ENCODE data around the gene KRTAP12-2.
"Not testable (repeated sequence)": the region's sequence is repeated elsewhere in the genome, so short reads cannot be mapped to it uniquely, and the experiment has no call there.

The KRTAP12-2 gene

GRCh38 chr21:44650265-44650972, 16.3 kb downstream of the KRTAP12-2 start:
- H3K9ac ChIP-seq (ENCODE audit: low read length): no peak overlapping the region
- no peaks in the 10 kb centered on the region for H3K36me3 ChIP-seq (ENCODE audit: control insufficient read depth, insufficient read depth, low read length)
- no peaks in the 10 kb centered on the region for H3K4me1 ChIP-seq (ENCODE audit: control insufficient read depth, insufficient read depth, low read length)
- H3K27ac ChIP-seq (ENCODE audit: low read depth, low read length): no peak overlapping the region
- no peak overlapping the region for H3K4me3 ChIP-seq (ENCODE audit: low read length)
- no peaks in the 10 kb centered on the region for H3K27me3 ChIP-seq (ENCODE audit: control insufficient read depth, insufficient read depth, low read length)

- Histone ChIP-seq H3K27ac (ENCODE audit: low read depth, low read length) (no peak overlapping the region), H3K9ac (ENCODE audit: low read length) (no peak overlapping the region), H3K4me3 (ENCODE audit: low read length) (no peak overlapping the region), H3K27me3 (ENCODE audit: control insufficient read depth, insufficient read depth, low read length) (no peaks in the 10 kb centered on the region), H3K36me3 (ENCODE audit: control insufficient read depth, insufficient read depth, low read length) (no peaks in the 10 kb centered on the region), H3K4me1 (ENCODE audit: control insufficient read depth, insufficient read depth, low read length) (no peaks in the 10 kb centered on the region)
These were observed 17.1 kb downstream of the KRTAP12-2 start for GRCh38 chr21:44649521-44650100.

- H3K4me1 ChIP-seq (ENCODE audit: control insufficient read depth, insufficient read depth, low read length): no peaks in the 10 kb centered on the region
- H3K4me3 ChIP-seq (ENCODE audit: low read length): no peak overlapping the region
- no peak overlapping the region for H3K27ac ChIP-seq (ENCODE audit: low read depth, low read length)
- H3K27me3 ChIP-seq (ENCODE audit: control insufficient read depth, insufficient read depth, low read length): no peaks in the 10 kb centered on the region
- no peaks in the 10 kb centered on the region for H3K36me3 ChIP-seq (ENCODE audit: control insufficient read depth, insufficient read depth, low read length)
- no peak overlapping the region for H3K9ac ChIP-seq (ENCODE audit: low read length)
These were observed 18.0 kb downstream of the KRTAP12-2 start for GRCh38 chr21:44648557-44649311.

GRCh38 chr21:44647222-44647552, 19.5 kb downstream of the KRTAP12-2 start:
- no peaks in the 10 kb centered on the region for H3K27me3 ChIP-seq (ENCODE audit: control insufficient read depth, insufficient read depth, low read length)
- H3K4me1 ChIP-seq (ENCODE audit: control insufficient read depth, insufficient read depth, low read length): no peaks in the 10 kb centered on the region
- H3K36me3 ChIP-seq (ENCODE audit: control insufficient read depth, insufficient read depth, low read length): no peaks in the 10 kb centered on the region
- no peak overlapping the region for H3K9ac ChIP-seq (ENCODE audit: low read length)
- H3K4me3 ChIP-seq (ENCODE audit: low read length): no peak overlapping the region
- H3K27ac ChIP-seq (ENCODE audit: low read depth, low read length): no peak overlapping the region

GRCh38 chr21:44646366-44647221, 20.1 kb downstream of the KRTAP12-2 start, which contains the start of gene KRTAP10-11:
Gene KRTAP10-11 (plus strand): TSS chr21:44646414. CDS start chr21:44646459, 45 bp downstream.
- H3K36me3 ChIP-seq (ENCODE audit: control insufficient read depth, insufficient read depth, low read length); H3K27me3 ChIP-seq (ENCODE audit: control insufficient read depth, insufficient read depth, low read length); H3K4me3 ChIP-seq (ENCODE audit: low read length); H3K9ac ChIP-seq (ENCODE audit: low read length); H3K27ac ChIP-seq (ENCODE audit: low read depth, low read length); H3K4me1 ChIP-seq (ENCODE audit: control insufficient read depth, insufficient read depth, low read length): not testable (repeated sequence)

DNA sequence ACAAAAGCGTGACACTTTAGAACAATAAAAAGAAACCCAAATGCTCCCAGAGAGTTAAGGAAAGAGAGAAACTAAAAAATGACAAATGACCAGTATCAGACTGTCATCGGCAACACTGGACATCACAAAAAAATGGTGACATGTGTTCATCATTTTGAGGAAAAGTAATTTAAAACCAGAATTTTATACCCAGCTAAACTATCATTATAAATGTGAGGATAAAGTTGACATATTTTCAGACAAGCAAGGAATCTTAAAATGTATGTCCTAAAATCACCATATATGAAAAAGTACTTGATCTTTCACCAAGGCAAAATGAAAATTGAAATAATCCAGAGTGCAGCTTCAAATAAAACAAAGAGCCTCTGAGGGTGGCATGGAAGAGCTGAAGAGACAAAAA, 21.8 kb downstream of the KRTAP12-2 start:
- H3K27me3 ChIP-seq (ENCODE audit: control insufficient read depth, insufficient read depth, low read length): no peaks in the 10 kb centered on the region
- no peaks in the 10 kb centered on the region for H3K4me1 ChIP-seq (ENCODE audit: control insufficient read depth, insufficient read depth, low read length)
- H3K27ac ChIP-seq (ENCODE audit: low read depth, low read length): no peak overlapping the region
- no peaks in the 10 kb centered on the region for H3K36me3 ChIP-seq (ENCODE audit: control insufficient read depth, insufficient read depth, low read length)
- H3K9ac ChIP-seq (ENCODE audit: low read length): no peak overlapping the region
- no peak overlapping the region for H3K4me3 ChIP-seq (ENCODE audit: low read length)

DNA sequence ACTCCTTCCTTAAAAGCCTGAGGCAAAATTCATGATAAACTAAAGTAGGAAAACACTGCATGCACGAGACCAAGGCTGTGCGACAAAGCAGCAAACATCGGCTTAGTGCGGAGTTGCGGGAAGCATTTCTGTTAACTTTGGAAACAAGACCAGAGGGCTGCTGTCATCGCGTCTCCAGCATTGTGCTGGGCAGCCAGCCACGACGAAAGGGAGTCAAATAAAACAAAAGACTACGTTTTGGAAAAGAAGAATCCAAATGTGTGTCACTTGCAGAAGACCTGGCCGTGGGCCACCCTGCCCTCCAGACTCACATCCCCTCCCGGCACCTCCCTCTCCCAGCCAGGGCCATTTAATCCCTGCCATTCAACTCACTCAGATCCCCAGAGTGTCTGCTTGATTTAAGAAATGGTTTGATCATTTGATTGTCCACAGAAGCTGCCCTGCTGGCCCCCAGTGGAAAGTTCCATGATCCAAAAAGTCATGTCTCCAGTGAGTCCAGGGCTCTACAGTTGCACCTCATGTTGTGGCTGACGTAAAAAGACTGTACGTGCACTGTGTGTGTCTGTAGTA, 22.9 kb downstream of the KRTAP12-2 start:
- H3K36me3 ChIP-seq (ENCODE audit: control insufficient read depth, insufficient read depth, low read length): no peaks in the 10 kb centered on the region
- no peak overlapping the region for H3K27ac ChIP-seq (ENCODE audit: low read depth, low read length)
- H3K27me3 ChIP-seq (ENCODE audit: control insufficient read depth, insufficient read depth, low read length): no peaks in the 10 kb centered on the region
- no peaks in the 10 kb centered on the region for H3K4me1 ChIP-seq (ENCODE audit: control insufficient read depth, insufficient read depth, low read length)
- no peak overlapping the region for H3K9ac ChIP-seq (ENCODE audit: low read length)
- no peak overlapping the region for H3K4me3 ChIP-seq (ENCODE audit: low read length)

DNA sequence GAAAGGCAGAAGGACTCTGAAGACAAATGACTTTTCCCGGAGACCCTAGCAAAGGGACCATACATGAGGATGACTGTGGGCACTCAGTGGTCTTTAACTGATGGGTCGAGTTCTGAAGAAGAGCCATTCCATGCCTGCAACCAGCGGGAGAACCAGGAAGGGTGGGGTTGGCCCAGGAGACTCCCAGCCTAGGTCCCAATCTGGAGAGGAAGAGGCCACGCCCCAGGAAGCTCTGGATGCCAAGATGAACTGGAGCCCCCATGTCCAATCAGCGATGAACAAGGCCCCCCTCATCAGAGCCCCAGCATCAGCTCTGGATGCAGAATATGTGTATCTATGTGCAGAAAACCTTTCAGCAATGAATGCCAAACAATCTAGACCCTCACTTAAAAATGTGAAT, 26.0 kb downstream of the KRTAP12-2 start:
- Histone ChIP-seq H3K27ac (ENCODE audit: low read depth, low read length) (no peak overlapping the region), H3K4me1 (ENCODE audit: control insufficient read depth, insufficient read depth, low read length) (no peaks in the 10 kb centered on the region), H3K4me3 (ENCODE audit: low read length) (no peak overlapping the region), H3K36me3 (ENCODE audit: control insufficient read depth, insufficient read depth, low read length) (no peaks in the 10 kb centered on the region), H3K9ac (ENCODE audit: low read length) (no peak overlapping the region), H3K27me3 (ENCODE audit: control insufficient read depth, insufficient read depth, low read length) (no peaks in the 10 kb centered on the region)

- Histone ChIP-seq H3K4me3 (ENCODE audit: low read length) (no peak overlapping the region), H3K4me1 (ENCODE audit: control insufficient read depth, insufficient read depth, low read length) (no peaks in the 10 kb centered on the region), H3K9ac (ENCODE audit: low read length) (no peak overlapping the region), H3K27ac (ENCODE audit: low read depth, low read length) (no peak overlapping the region), H3K36me3 (ENCODE audit: control insufficient read depth, insufficient read depth, low read length) (no peaks in the 10 kb centered on the region), H3K27me3 (ENCODE audit: control insufficient read depth, insufficient read depth, low read length) (no peaks in the 10 kb centered on the region)
These were observed 27.4 kb downstream of the KRTAP12-2 start for GRCh38 chr21:44639331-44639655.

- not testable (repeated sequence) for H3K9ac ChIP-seq (ENCODE audit: low read length); H3K27me3 ChIP-seq (ENCODE audit: control insufficient read depth, insufficient read depth, low read length); H3K4me1 ChIP-seq (ENCODE audit: control insufficient read depth, insufficient read depth, low read length); H3K4me3 ChIP-seq (ENCODE audit: low read length); H3K36me3 ChIP-seq (ENCODE audit: control insufficient read depth, insufficient read depth, low read length); H3K27ac ChIP-seq (ENCODE audit: low read depth, low read length)
These were observed 28.0 kb downstream of the KRTAP12-2 start for GRCh38 chr21:44638506-44639330.

DNA sequence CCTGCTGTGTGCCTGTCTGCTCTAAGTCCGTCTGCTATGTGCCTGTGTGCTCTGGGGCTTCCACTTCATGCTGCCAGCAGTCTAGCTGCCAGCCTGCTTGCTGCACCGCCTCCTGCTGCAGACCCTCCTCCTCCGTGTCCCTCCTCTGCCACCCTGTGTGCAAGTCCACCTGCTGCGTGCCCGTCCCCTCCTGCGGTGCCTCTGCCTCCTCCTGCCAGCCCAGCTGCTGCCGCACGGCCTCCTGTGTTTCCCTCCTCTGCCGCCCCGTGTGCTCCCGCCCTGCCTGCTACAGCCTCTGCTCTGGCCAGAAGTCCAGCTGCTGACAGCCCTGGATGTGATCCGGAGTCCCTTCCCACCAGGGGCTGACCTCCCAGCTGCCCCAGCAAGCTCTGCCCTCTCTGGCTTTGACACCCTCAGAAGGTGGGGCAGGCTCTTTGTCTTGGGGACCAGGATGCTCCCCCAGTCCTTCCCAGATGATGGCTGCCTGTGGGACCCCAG, 28.8 kb downstream of the KRTAP12-2 start:
- not testable (repeated sequence) for H3K4me1 ChIP-seq (ENCODE audit: control insufficient read depth, insufficient read depth, low read length)

More for the DNA sequence above, 28.8 kb downstream of the KRTAP12-2 start:
- not testable (repeated sequence) for H3K4me3 ChIP-seq (ENCODE audit: low read length); H3K9ac ChIP-seq (ENCODE audit: low read length); H3K27me3 ChIP-seq (ENCODE audit: control insufficient read depth, insufficient read depth, low read length); H3K36me3 ChIP-seq (ENCODE audit: control insufficient read depth, insufficient read depth, low read length); H3K27ac ChIP-seq (ENCODE audit: low read depth, low read length)

All from rectal smooth muscle tissue (tissue), 1 donor.